Measurements from ENCODE around the gene SLC27A2.

SLC27A2 gene

GRCh38 chr15:50190723-50191122 is 8.7 kb downstream of the SLC27A2 start:
- DNase-seq (ENCODE audit: low spot score): no peak

DNA sequence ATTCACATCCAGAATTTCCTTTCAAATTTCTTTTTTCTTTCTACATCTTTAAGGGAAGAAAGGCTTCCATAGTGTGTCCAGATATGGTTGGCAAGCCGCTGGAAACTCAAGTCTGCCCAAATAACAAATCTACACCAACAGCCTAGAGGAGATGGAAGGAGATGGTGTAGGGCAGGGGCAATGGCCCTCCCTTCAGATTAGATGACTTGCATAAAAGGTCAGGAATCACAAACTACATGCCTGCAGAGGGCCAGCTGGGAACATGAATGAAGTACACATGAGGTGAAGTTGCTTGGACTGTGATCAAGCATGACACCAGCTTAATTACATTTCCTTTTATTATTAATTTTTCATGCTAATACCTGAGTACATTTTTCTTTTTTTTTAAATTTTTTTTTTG is 10.2 kb downstream of the SLC27A2 start:
- no peak for DNase-seq (ENCODE audit: low spot score)

DNA sequence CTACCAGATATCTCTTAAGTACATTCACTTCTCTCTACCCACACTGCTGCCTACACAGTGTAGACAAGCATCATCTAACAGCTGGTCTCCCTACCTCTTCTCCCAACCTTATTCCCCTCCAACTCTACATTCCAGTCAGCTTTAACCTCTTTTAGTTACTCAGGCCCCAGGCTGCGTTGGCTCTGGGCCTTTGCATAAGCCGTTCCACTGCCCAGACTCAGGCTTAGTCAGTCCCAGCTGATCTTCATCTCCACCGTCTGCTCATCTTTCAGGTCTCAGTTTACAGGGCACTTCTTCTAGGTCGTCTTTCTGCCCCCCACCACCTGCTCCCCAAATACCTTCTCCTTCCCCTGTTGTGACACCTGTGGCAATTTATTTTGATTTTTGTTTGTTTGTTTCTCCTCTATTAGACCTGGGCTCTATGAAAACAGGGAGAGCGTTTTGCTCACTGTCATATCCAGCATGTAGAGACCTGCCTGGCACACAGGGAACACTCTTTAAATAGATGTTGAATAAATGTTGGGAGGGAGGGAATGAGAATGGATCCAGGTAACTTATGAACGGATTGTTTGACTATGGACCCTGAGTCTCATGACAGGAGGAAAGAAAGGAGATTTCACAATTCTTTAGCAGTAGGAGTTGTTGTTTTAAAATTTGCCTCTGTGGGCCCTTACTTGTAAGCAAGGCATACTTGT is 11.1 kb downstream of the SLC27A2 start:
- no peak for DNase-seq (ENCODE audit: low spot score)

DNA sequence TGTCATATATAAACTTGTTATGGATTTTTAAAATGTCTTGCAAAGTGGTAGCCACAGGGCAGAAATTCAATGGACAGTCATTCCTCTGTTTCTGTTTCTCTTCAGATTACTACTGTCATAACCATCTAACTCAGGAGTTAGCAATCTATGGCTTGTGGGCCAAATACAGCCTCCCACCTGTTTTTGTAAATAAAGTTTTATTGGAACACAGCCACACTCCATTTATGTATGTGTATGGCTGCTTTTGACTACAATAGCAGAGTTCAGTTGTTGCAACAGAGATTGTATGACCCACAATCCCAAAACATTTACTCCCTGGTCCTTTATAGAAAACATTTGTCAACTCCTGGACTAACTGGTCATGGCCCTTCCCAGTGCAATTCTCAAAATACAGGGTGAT is 20.0 kb downstream of the SLC27A2 start:
- DNase-seq (ENCODE audit: low spot score): no peak

- DNase-seq (ENCODE audit: low spot score): no peak
Observed at GRCh38 chr15:50206020-50206419, 24.0 kb downstream of the SLC27A2 start.

DNA sequence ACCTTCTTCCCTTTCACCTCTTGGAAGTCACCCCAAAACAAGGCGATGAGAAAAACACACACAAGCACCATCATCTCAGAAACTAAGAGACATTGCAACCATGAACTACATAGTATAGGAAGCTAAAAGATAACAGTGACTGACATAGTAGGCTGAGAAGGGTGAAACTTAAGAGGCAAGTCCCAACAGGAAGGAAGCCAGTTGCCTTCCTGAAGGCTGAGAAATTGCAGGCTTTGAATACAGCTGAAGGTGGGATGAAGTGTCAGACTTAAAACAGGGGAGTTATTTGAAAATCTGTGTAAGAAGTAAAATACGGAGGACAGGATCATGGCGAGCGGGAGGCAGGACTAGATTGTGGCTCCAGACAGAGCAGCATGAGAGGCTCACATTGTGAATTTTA is 27.8 kb downstream of the SLC27A2 start:
- no peak for DNase-seq (ENCODE audit: low spot score)

- DNase-seq (ENCODE audit: low spot score): no peak
Observed at GRCh38 chr15:50210462-50211157, 28.6 kb downstream of the SLC27A2 start.

DNA sequence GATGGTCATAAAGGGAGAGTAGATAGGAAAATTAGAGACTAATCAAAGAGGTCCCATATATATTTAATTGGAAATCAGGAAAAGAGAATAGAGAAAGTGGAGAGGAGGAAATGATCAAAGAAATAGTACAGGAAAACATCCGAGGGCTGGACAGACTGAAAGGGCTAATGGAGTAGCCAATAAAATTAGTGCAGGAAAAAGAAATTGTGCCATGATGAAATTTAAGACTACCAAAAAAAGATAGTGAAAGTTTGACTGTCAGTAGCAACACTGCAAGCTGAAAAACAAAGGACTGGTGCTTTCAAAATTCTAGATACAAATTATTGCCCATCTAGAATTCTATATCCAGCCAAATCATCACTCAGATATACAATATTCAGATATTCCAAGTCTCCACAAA is 36.3 kb downstream of the SLC27A2 start:
- no peak for DNase-seq (ENCODE audit: low spot score)

GRCh38 chr15:50218691-50219090 is 36.7 kb downstream of the SLC27A2 start:
- no peak for DNase-seq (ENCODE audit: low spot score)

DNA sequence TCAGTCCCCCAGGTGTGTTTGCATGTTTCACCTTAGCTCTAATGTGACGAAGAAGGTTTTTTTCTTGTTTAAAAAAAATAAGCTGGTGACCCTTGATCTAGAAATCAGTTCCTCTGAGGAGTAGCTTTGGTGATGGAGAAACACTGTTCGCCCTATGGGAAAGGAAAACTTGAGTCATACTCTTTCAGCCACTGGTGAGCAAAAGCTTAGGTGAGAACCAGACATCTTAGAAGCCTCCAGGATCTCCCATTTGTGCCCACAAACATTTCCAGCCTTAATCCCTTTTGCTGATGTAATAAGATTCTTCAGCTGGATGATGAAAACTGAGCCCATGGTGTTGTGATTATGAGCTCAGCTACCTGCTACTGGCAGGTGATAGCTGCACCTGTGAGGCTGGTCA is 37.8 kb downstream of the SLC27A2 start:
- DNase-seq (ENCODE audit: low spot score): no peak

DNA sequence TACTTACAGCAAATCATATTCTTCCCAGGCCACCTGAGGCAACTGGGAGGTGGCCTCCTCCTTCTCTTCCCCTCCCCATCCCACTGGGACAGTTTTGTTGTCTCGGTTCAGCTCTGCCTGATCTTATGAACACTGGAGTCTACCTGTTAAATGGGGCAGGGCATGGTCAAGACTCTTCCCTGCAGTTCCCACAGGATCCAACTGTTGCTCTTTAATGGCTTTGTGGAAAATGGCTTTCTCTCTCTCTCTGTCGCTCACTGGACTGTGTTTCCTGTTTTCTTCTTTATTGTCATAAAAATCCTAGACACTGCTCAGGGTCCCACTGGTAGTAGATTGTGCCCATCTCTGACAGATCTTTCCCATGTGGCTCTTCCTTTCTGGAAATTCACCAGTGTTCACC is 40.2 kb downstream of the SLC27A2 start:
- DNase-seq (ENCODE audit: low spot score): no peak

DNA sequence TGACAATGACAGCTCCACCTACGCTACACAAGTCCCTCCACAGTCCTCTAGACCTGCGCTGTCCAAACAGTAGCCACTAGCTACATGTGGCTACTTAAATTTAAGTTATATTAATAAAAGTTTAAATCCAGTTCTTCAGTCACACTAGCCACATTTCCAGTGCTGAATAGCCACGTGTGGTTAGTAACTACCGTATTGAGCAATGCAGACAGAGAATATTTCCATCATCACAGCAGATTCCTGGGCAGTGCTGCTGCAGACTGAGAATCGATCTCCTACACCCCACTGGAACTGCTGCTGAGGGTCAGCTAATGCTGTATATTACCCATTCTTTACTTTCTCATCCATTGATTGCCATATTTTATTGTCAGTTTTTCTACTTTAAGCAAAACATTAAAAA is 42.6 kb downstream of the SLC27A2 start:
- DNase-seq (ENCODE audit: low spot score): no peak

DNA sequence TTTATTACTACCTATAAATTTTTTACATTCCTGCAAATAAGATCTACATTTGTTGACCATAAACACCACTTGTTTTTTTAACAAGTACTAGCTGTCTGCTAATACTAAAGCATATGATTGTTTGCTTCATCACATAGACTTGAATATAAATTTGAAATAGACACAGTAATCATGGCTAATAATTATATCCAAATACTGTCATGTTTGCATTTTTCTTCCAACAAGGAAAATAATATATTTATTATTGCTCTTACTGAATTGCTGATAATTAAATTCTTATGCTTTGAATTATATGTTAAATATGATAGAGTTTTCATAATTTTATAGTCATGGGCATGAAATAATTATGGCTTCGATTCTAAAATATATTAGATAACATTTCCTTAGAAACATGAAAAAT is 43.1 kb downstream of the SLC27A2 start:
- DNase-seq (ENCODE audit: low spot score): no peak

DNA sequence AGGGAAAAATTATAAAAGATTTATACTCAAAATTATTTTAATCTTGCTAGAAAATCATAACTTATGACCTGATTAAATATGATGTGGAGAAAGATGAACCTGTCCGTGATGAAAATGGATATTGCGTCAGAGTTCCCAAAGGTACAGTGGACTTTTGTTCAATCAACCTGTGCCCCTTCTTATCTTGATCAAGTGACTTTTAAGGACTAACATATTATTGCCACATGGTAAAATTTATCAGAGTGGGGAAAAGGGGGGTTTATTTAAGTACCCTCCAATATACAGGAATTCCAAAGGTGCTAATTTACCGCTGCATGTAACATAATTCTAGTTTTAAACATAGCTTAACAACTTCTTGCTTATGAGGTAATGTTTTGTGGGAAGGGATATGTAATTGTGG is 43.9 kb downstream of the SLC27A2 start:
- no peak for DNase-seq (ENCODE audit: low spot score)

DNA sequence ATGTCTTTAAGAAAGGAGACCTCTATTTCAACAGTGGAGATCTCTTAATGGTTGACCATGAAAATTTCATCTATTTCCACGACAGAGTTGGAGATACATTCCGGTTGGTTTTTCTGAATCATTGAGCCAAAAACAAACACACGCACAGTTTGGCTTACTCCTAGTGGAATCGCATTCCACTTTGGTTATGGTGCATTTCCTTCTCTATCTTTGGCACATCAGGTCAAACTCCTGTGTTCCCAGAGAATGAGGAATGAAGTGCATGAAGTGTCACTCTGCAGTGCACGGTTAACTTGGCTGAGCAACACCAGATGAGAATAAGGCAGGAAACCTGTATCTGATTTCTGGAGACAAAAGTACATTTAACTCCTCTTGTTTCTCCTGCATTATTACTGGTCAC is 45.1 kb downstream of the SLC27A2 start:
- no peak for DNase-seq (ENCODE audit: low spot score)

GRCh38 chr15:50228866-50229265 is 46.9 kb downstream of the SLC27A2 start:
- DNase-seq (ENCODE audit: low spot score): no peak

DNA sequence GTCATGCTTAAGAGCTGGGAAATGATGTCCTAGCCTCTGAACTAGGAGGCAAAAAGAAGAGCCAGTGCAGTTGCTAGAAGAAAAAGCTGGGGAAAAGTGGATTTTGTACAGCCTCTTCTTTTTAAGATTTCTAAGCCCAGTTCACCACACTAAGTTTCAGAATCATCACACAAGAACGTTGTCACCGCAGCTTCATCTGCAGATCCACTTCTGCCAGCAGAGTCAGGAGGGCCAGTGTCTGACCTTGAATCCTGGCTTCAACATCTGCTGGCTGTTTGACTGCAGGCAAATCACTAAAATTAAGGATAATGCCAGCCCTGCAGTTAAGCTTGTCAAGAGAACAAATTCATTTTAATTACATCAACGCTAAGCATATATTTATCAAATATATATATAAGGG is 47.3 kb downstream of the SLC27A2 start:
- no peak for DNase-seq (ENCODE audit: low spot score)

- no peak for DNase-seq (ENCODE audit: low spot score)
Observed at GRCh38 chr15:50231761-50232160, 49.8 kb downstream of the SLC27A2 start.

GRCh38 chr15:50232791-50233190 is 50.8 kb downstream of the SLC27A2 start:
- DNase-seq (ENCODE audit: low spot score): no peak

DNA sequence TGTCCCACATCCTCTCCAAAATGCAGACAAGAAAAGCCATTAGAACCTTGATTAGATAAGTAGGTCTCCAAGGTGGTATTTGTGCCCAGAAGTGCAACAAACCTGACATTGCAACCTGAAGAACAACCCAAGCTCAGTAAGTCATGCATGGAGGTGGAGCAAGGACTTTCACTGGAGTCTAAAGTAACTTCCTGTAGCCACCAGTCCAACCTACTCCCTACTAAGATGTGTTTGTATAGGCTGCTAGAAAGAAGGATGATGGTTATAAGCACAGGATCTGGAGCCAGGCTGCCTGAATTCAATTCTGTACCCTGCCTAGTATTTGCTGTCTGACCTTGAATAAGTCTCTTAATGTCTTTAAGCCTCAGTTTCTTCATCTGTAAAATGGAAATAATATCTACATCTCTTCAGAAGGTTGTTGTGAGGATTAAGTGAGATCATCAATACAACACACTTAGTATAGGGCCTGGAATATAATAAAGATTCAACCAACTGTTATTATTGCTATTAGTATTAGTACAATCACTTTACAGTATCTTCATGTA is 51.3 kb downstream of the SLC27A2 start:
- DNase-seq (ENCODE audit: low spot score): no peak

DNA sequence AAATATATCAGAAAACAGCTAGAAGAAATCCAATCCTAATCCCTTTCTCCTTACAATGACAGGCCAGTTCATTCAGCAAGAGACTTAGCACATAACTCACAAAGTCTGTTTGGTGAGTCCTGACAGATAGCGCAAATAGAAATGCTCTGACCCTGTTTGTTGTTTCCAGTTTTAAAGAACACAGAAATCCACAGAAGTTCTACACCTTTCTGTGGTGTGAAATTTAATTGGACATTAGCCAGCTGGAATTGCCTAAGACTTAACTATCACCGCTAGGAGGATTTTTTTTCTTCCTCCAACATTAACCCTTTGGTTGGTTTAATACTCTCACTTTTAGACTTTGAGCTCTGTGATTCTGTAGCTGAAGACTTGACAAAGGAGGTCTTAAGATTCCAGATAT is 52.8 kb downstream of the SLC27A2 start:
- DNase-seq (ENCODE audit: low spot score): no peak

DNA sequence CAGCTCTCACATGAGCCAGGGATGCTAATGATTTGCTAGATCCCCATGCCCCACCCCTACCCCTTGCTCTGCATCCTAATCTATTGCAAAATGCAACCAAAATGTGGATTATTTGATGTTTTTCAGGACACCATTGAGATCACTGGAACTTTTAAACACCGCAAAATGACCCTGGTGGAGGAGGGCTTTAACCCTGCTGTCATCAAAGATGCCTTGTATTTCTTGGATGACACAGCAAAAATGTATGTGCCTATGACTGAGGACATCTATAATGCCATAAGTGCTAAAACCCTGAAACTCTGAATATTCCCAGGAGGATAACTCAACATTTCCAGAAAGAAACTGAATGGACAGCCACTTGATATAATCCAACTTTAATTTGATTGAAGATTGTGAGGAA is 53.8 kb downstream of the SLC27A2 start:
- DNase-seq (ENCODE audit: low spot score): no peak

DNA sequence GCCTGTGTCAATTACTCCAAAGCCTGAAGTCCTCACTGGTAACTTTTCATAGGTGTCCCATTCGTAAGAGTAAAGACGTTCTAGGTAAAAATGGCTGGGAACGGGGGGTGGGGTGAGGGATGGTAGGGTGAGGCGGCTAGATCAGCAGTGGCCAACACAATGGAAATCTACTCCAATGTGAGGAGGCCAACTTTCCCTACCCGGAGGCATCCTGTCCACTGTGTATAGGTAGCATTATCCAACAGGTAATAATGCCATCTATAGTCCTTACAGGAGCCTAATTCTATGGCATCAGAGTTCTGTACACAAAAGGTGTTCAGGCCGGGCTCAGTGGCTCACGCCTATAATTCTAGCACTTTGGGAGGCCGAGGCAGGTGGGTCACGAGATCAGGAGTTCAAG is 54.4 kb downstream of the SLC27A2 start:
- DNase-seq (ENCODE audit: low spot score): no peak

GRCh38 chr15:50238255-50238654 is 56.3 kb downstream of the SLC27A2 start:
- DNase-seq (ENCODE audit: low spot score): no peak

All from hematopoietic multipotent progenitor cell treated with erythropoietin and hydrocortisone succinate and interleukin-3 and kit ligand, for 17 days (in vitro differentiated cells).